CD4-positive, alpha-beta T cell treated with Interleukin-4 for 4 hours (primary cell): ENCODE results near the gene TMEM59L.
"Not testable (repeated sequence)": the region's sequence is repeated elsewhere in the genome, so short reads cannot be mapped to it uniquely, and the experiment has no call there.

Experiments
- DNase-seq: peaks from one replicate; pipeline ENCODE4 v3.0.0-alpha.2; 2020

TMEM59L gene

DNA sequence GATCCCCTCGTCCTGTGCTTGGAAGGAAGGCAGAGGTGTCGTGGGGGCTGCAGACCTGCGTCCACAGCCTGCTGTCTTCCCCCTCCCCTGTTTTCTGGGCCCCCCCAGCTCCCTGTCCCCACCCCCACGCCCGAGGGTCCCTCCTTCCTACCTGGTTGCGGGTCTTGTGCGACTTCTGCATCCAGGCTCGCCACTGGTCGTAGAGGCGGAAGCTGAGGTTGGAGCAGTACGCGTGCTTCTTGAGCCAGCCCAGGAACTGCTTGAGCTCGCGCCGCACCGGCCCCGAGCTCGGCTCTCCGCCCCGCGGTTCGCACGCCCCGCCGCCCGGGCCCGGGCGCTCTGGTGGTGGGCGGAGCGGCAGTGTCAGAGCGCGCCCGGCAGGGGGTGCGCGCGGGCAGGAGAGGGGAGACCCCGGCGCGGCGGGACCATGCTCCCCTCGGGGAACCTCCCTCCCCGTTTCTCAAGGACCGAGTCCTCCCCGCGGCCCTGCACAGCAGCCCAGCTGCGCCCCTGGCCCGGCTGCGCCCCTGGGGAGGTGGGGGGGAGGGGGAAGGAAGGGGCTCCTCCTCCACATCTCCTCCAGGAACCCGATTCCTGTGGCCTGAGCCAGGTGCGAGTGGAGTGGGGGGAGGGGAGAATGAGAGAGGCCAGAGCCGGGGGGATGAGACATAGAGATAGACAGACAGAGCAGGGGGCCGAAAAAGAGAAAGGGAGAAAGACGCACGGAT lies 18.4 kb upstream of the TMEM59L start:
- peak; percentile 49 for DNase-seq

DNA sequence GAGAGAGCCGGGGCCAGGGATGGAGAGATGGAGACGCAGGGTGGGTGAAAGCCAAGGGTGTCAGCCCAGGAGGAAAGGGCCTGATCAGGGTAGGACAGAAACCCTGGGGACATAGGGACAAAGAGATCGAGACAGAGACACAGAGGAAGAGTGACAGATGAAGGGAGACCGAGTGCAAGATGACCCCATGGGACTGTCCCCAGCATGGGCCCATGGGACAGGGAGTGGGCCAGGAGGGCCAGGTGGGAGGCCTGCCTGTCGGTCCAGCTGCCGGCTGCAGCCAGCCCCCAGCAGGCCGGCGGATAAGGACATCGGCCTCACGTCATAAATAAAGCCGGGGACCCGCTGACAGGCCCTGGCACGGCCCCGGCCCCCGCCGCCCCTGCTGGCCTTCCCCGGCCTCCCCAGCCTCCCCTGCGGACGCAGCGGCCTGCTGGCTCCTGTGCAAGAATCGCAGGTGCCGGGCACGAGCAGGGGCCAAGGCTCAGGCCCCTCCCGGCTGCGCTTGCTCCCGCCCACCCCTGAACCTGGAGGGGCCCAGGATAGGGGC lies 17.8 kb upstream of the TMEM59L start:
- no peak for DNase-seq

DNA sequence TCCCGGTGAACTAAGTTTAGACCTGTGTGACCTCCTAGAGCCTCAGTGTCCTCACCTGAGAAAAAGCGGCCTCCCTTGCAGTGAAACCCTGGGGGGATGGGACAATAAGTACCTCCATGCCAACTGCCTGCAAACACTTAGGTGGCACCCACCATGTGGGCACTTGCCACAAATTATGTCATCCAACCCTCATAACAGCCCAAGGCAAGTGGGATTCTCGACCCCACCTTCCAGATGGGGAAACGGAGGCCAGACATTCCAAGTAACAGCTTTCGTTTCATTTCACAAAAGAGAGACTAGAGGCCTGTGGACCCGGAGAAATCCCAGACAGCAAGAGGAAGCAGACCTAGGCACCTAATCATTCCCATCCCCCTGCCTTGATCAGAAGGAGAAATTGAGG lies 17.2 kb upstream of the TMEM59L start:
- DNase-seq: no peak

DNA sequence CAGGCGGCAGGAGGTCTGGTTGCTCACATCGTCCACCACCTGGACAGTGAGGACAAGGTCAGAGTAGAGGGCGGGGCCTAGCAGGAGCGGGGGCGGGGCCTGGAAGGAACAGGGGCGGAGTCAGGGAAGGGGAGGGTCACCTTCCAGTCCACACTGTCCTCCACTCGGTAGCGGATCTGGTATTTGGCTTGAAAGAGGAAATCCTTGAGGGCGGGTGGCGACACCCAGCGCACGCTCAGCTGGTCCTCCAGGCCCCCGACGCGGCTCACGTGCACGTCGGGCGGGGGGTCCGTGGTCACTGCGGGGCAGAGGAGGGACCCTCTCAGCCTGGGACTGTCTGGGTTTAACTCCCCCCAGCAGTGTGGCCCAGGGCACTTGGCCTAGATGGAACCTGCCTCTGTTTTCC lies 15.9 kb upstream of the TMEM59L start:
- no peak for DNase-seq

DNA sequence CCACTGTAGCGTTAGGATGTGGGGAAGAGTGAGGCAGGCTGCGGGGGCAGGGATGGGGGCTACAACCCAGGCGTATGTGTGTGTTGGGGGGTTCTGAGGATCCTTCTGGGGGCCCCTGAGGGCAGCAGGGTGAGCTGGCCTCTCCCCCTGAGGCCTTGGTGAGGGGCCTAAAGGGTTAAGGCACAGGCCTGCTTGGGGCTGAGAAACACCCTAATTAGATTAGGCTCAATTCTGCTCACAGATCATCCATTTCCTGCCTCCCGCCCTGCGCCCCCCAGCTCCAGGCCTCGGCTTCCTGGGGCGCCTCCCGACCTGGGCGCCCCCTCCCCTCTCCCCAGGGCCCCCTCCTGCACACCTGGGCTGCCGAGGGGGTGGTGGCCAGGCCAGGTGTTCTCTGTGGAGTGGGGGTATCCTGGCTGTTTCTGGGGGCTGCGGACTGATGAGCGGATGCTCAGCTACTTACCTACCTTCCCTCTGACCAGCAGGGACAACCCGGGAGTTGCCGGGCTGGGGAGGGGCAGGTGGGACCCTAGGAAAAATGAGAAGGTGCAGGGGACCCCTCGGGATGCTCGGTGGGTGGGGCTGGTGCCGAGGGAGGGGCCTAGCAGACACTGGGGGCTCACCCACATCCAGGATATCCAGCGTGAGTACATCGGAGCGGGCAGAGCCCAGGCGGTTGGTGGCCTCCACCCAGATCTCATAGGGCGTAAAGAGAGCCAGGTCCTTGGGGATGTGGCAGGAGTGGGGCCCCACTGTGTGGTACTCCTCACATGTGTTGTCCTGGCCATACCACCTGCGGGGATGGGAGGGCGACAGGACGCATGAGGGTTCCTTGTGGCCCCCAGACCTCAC lies 14.6 kb upstream of the TMEM59L start:
- DNase-seq: no peak

DNA sequence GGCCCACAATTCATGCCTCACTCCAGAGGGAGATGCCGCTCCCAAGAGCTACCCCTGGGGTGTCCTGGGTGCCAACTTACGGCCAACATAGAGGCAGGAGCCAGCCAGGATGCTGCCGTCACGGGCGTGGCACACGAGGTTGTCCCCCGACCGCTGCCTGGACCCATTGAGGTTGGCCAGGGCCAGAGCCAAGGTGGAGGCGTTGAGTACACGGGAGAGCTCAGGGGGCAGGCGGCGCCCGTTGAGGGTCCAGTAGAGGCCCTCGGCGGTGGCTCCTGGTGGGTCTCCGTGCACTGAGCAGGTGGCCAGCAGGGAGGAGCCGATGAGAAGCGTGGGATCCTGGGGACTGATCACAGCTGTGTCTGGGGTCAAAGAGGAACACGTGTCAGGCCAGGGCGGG lies 13.2 kb upstream of the TMEM59L start:
- no peak for DNase-seq

DNA sequence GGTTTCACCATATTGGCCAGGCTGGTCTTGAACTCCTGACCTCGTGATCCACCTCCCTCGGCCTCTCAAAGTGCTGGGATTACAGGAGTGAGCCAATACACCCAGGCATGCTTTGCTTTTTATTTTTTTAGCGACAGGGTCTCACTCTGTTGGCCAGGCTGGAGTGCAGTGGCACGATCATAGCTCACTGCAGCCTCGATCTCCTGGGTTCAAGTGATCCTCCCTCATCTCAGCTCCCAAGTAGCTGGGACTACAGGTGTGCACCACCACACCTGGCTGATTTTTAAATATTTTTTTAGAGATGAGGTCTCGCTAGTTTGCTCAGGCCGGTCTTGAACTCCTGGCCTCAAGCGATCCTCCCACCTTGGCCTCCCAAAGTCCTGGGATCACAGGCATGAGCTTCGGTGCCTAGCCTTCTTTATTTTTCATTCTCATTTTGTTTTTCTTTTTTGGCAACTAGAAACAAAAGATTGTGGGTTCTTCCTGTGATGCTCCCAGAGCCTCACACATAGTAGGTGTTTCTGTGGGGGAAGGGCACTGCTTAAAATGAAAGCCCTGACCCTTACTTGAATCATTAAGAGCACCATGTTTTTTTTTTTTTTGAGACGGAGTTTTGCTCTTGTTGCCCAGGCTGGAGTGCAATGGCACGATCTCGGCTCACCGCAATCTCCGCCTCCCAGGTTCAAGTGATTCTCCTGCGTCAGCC lies 11.8 kb upstream of the TMEM59L start:
- not testable (repeated sequence) for DNase-seq

DNA sequence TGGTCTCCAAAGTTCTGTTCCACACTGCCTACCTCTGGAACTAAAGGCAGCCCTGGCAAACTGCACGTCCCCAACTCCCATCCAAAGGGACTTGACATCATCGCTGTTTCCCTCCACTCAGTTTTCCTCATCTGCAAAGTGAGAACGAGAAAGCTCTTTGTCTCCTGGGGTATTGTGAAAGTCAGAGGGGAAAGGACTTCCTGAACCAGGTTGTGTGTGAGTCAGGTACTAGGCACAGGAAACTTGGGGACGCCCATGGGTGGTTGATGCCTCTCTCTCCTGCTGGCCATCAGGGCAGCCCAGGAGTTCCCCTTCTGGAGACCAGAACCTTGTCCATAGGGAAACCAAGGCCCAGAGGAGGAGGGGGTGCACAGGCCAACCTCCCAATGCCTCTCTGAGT lies 10.8 kb upstream of the TMEM59L start:
- DNase-seq: no peak

DNA sequence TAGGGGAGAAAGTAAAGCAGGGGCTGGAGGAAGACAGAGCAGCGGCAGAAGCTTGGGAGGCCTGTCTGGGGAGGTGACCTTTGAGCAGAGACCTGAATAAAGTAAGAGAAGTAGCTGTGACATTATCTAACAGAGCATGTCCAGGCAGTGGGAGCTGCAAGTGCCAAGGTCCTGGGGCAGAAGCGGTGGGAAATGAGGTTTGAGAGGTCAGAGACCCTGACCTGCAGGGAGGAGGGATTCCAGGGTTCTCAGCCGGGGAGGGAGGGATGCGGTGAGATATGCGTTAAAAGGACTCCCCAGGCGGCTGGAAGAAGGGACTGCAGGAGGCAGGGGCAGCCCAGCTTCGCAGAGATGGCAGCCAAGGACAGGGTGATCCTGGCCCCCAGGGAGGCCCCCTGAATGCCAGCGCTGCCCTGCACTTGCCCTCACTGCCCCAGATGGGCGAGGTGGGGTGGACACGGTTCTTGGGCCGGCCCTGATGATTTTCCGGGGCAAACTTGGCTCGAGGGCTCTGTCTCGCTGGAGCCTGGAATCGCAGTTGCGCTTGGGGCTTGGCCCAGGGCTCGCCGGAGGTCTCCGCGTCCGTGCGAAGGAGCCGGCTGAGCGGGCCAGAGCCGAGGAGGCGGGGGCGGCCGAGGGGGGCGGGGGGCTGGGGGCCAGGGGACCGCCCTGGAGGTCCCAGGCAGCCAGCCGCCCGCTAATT lies 9.3 kb upstream of the TMEM59L start:
- no peak for DNase-seq

DNA sequence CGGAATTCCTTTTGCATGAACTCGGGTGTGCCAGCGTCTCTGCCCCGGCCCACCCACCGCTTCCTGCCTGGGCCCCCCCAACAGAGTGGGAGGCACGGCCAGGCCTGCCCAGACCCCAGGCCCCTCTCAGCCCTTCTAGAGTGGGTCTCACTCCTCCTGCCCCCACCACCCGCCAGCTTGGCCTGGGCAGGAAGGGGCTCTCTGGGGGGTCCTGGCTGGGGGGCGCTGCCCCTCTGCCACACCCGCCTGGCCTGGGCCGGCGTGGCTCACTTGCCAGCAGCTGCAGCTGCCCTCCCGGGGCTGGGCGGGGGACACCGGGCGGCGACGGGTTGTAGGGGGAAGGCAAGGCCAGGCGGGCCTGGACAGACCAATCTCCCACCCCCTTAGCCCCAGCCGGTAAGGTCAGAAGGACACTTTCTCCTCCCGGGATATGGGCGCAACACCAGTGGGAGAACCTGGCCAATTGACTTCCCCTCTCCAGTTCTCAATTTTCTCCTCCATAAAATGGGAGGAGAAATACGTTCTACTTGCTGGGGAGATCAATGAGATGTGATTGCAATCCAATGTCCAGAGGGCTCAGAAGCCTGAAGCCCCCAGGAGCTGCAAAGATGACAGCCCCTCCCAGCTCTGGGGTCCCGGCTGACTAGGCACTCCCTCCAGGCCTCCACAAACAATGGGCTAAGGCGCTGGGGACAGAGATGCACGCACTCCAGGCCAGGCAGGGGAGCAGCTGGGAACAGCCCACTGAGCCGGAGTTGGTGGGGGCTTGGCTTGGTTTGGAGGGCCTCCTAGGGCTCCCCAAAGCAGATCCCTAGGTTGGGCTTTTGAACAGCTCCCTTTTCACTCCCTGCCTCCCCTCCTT lies 8.5 kb upstream of the TMEM59L start:
- DNase-seq: no peak

DNA sequence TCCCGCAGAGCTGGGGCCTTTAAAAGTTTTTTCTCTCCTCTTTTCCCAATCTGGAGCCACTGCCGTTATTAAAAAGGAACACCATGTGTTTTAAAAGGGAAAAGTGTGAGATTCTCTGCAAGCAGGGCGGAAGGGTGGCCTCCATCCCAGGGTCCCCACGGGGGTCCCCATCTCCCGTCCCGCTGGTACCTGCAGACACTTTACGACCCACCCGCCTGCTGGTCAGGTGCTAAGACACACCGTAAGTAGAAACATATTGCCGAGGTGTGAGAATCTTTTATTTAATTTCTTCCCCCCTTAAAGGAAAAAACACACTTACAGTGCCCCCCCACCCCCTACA lies 7.9 kb upstream of the TMEM59L start:
- no peak for DNase-seq

DNA sequence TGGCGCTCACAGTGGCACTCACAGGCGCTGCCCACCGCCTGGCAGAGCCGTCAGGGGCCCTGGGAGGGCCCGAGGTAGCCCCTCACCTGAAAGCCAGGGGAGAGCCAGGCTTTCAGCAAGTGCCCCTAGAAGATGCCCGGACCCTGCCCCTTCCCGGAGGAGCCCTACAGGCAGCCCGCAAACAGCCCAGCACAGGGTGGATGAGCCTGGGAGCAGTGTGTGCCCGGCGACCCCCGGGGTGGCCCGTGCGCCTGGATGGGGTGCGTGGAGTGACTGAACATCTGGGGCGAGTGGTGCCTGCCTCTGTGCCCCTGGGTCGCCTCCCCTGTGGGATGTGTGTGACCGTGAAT lies 7.5 kb upstream of the TMEM59L start:
- DNase-seq: no peak

DNA sequence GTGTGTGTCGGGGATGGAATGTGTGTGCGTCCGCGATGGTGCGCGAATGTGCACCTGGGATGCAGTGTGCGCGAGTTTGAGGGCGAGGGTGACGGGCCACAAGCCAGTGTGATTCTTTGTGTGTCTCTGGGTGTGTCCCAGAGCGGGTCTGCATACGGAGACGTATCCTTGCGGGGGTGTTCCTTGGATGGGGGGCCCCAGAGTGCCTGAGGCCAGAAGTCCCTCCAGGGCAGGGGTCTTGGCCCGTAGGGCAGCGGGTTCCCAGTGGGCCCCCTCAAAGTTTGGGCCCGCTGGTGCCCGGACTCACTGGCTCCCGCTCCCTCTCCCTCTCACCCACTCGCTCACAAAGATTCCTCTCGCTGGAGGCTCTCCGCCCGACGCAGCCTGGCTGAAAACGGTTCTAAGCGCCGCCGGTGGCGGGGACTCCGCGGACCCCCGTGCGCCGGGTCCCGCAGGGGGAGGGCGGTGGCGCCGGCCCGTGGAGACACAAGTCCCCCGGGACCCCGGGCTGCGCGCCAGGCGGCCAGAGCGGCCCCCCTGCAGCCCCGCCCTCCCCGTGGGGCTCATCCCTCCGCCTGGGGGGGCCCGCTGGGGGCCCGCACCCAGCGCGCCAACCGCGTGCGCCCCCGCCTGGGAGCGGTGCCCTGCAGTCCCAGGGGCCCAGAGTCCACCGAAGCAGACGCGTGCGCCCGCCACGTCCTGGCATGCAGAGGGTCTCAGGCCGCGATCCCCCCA lies 7.0 kb upstream of the TMEM59L start:
- DNase-seq: no peak

DNA sequence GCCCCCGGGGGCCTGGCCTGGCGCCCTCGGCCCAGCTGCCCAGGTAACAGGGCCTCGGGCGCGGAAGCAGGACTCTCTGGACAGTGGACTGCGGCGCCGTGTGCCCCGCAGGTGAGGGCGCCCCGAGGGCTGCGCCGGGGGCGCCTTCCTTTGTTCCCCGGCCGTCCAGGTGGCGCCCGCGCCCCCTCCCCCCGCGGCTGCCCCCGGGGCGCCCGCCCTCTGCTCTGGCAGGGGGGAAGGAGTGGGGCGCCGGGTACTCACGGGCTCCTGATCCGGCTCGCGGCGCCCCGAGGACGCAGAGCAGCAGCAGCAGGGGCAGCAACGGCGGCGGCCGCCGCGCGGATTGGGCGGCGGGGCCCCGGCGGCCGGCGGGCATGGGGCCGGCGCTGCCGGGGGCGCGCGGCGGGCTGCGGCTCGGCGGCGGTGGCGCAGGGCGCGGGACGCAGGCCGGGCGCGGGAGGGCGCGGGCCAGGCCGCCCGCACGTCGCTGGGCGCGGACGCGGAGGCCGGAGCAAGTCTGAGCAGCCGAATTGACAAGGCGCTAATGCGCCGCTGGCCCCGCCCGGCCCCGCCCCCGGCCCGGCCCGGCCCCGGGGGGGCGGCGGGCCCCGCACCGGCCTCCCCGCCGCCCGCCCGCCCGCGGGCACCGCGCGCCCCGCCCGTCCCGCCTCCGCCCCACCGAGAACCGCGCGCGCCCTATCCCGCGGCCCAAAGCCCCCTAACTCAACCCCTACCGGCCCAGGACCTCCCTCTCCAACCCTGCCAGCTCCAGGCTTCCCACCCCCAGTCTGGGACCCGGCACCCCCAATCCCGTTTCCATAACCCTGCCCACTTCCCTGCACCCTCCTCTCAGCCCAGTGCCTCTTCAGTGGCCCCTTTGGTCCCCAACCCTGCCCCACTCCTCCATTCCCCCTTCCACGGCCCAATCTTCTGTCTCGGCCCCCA lies 6.1 kb upstream of the TMEM59L start, which contains the start of gene CRLF1:
Gene CRLF1 (minus strand): TSS at position 519 of the 945 bp plus-strand sequence. CDS start 143 bp downstream, at position 376.
- no peak for DNase-seq

DNA sequence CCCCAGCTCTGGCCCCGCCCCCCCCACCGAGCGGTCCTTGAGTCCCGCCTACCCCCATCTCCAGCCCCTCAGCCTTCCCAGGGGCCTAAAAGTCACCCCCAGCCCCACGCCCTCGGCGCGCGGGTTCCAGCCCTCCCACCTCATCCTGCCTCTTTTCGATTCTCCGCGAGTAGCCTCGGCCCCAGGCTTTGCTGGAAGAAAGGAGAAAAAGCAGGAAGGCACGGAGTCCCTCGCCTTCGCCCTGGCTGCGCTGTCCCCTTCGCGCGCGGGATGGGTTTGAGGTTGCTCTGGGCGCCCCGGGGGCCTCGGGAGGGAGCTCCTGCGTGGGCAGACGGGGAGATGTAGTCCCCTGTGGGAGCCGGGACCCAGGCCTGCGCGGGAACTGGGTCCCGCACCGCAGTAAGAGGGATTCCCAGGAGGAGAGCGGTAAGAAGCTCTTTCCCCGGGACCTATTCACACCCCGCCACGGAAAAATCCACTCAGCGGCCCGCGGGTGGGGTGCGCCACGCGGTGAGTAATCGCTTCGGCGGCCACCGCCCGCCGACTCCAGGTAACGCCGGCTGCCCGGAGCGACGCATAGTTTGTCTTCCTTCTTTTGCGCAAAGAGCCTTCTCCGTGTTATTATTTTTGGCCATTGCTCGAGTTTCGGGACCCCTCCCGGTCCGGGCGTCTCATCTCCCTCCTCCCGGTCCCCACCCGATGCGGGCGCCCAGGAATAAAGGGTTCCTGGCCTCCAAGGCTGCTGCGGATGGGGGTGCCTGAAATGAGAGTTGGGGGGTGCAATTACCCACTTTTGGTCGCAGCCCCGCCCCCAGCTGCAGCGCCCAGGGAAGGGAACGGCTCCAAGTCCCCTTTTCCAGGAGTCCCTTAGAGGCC lies 5.2 kb upstream of the TMEM59L start:
- no peak for DNase-seq

DNA sequence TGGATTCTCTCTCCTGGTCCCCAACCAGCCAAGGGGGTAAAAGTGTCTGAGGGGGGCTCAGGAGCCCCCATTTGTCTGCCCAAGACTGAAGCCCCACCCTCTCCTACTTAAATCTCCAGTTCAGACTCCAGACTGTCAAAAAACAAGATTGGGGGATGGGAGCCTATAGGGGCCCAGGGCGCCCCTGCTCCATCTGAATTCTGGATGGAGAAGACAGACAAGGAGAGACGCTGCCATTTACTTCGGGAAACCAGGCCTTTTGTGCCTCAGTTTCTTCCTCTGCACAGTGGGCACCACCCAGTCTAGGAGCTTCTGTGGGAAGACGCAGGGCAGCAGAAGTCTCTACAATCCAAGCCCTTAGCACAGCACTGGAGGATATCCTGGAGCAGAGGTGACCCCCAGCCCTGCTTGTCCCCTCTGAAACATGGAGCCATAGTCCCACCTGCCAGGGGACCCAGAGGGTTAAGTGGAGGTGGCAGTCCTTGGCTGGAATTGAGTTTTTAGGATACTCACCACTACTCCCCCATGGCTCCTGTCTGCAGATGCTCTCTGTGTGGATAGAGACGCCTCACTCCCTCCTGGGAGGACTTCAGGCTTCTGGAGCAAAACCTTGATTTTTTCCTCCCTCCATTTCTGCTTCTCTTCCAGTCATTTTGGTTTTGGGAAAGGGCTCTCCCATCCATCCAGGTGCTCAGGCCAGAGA lies 4.4 kb upstream of the TMEM59L start:
- no peak for DNase-seq

DNA sequence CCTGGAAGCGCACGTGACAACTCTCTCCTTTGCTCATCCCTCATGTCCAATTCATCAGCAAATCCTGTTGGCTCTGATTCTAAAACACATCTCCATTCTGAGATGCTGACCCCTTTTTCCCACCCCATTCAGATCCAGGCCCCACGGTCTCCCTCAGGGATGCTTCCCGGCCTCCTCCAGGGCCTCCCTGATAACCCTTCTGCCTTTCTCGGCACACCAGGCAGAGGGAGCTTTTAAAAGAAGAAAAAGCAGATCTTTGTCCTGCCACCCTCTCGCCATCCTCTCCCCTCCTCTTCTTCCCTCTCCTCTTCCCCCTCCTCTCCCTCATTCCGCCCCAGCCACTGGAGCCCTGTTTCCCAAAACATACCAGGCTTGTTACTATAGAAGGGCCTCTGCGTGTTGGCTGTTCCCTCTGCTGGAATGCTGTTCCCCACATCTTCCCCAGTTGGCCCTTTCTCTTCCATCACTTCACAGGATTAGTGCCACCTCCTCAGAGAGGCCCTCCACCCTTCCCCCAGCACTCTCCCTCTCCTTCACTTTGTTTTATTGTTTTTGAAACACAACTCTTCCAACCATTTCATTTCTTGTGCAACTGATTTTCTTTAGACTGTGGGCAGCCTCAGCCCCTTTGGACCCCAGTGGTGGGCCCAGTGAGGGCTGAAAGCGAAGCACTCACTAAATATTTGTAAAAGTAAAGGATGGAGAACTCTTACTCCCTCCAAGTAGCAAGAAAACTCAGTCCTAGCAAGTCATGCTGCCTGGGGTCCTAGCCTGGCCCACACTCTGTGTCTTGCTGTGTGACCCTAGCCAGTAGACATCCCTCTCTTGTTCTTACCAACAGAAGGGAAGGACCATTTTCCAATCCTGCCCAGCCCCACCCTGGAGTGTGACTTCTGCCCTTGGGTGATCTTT lies 3.6 kb upstream of the TMEM59L start:
- DNase-seq: no peak
